ENCODE data around the gene CLDN18. TPM values are rescaled to one million over a fixed set of nuclear protein-coding genes. Genes with fewer than 3 reads are reported as not detected.

CLDN18 gene
- total RNA-seq (not detected), polyA plus RNA-seq (not detected)

- H3K9me3 Mint-ChIP-seq = peaks cover 0 to 2% (median 0%) of the 10 kb centered on the region in 7 donors
- no peaks in the 10 kb centered on the region for H3K4me1 Mint-ChIP-seq
- Histone ChIP-seq H3K4me3 (ENCODE audit: low read depth, low read length) (no peak within 1 kb of the TSS), H3K27me3 (ENCODE audit: control insufficient read depth, insufficient read depth, low read length) (peaks cover 2% of the 10 kb centered on the region), H3K27ac (ENCODE audit: insufficient read depth, low read length, poor library complexity, severe bottlenecking) (no peak within 1 kb of the TSS), H3K36me3 (ENCODE audit: control insufficient read depth, insufficient read depth, low read length) (no peaks in the 10 kb centered on the region), H3K4me1 (ENCODE audit: control insufficient read depth, insufficient read depth, low read length, poor library complexity, severe bottlenecking) (no peaks in the 10 kb centered on the region), H3K9me3 (ENCODE audit: control insufficient read depth in 2 of 2, low read length in 2 of 2) (no peaks in the 10 kb centered on the region)
- no peaks in the 10 kb centered on the region for H3K36me3 Mint-ChIP-seq
- DNase-seq = no peak
- peaks cover 8% of the 10 kb centered on the region for H3K27me3 Mint-ChIP-seq
- H3K27ac Mint-ChIP-seq = no peak within 1 kb of the TSS
- no peak within 1 kb of the TSS for H3K4me3 Mint-ChIP-seq
- ATAC-seq (ENCODE audit: low read depth in 2 of 2) = no peak
Observed at GRCh38 chr3:138009476-138010272, at the start of gene CLDN18. Gene CLDN18 (plus strand): TSS chr3:138010165. CDS start chr3:138010226, 61 bp downstream.

GRCh38 chr3:137962251-137962650 lies 47.7 kb upstream of the CLDN18 start:
- Histone ChIP-seq H3K4me3 (ENCODE audit: low read depth, low read length) (no peak overlapping the region), H3K27me3 (ENCODE audit: control insufficient read depth, insufficient read depth, low read length) (no peaks in the 10 kb centered on the region), H3K36me3 (ENCODE audit: control insufficient read depth, insufficient read depth, low read length) (no peaks in the 10 kb centered on the region), H3K27ac (ENCODE audit: insufficient read depth, low read length, poor library complexity, severe bottlenecking) (no peak overlapping the region), H3K9me3 (ENCODE audit: control insufficient read depth in 2 of 2, low read length in 2 of 2) (no peaks in the 10 kb centered on the region), H3K4me1 (ENCODE audit: control insufficient read depth, insufficient read depth, low read length, poor library complexity, severe bottlenecking) (no peaks in the 10 kb centered on the region)
- Mint-ChIP-seq H3K4me3 (no peak overlapping the region), H3K4me1 (no peaks in the 10 kb centered on the region), H3K27ac (no peak overlapping the region), H3K9me3 (peaks cover 0 to 4% (median 0%) of the 10 kb centered on the region in 7 donors), H3K27me3 (peaks cover 6% of the 10 kb centered on the region), H3K36me3 (no peaks in the 10 kb centered on the region)
- no peak for DNase-seq
- no peak for ATAC-seq (ENCODE audit: low read depth in 2 of 2)

- Mint-ChIP-seq H3K27me3 (peaks cover 6% of the 10 kb centered on the region), H3K4me1 (no peaks in the 10 kb centered on the region), H3K9me3 (peaks cover 0 to 2% (median 0%) of the 10 kb centered on the region in 7 donors), H3K4me3 (no peak overlapping the region), H3K27ac (no peak overlapping the region), H3K36me3 (no peaks in the 10 kb centered on the region)
- DNase-seq (no peak), ATAC-seq (ENCODE audit: low read depth in 2 of 2) (no peak)
- no peaks in the 10 kb centered on the region for H3K27me3 ChIP-seq (ENCODE audit: control insufficient read depth, insufficient read depth, low read length)
- no peaks in the 10 kb centered on the region for H3K4me1 ChIP-seq (ENCODE audit: control insufficient read depth, insufficient read depth, low read length, poor library complexity, severe bottlenecking)
- no peak overlapping the region for H3K27ac ChIP-seq (ENCODE audit: insufficient read depth, low read length, poor library complexity, severe bottlenecking)
- H3K4me3 ChIP-seq (ENCODE audit: low read depth, low read length) = no peak overlapping the region
- H3K36me3 ChIP-seq (ENCODE audit: control insufficient read depth, insufficient read depth, low read length) = no peaks in the 10 kb centered on the region
- H3K9me3 ChIP-seq (ENCODE audit: control insufficient read depth in 2 of 2, low read length in 2 of 2) = no peaks in the 10 kb centered on the region
Observed at GRCh38 chr3:137963463-137963862, 46.5 kb upstream of the CLDN18 start.

- no peaks in the 10 kb centered on the region for H3K27me3 ChIP-seq (ENCODE audit: control insufficient read depth, insufficient read depth, low read length)
- ATAC-seq (ENCODE audit: low read depth in 2 of 2) (peak in 1 of 2 donors; percentile 28), DNase-seq (peak in 2 of 3 donors; percentile 5 to 42)
- Mint-ChIP-seq H3K36me3 (no peaks in the 10 kb centered on the region), H3K4me3 (no peak overlapping the region), H3K4me1 (no peaks in the 10 kb centered on the region), H3K9me3 (no peaks in the 10 kb centered on the region), H3K27me3 (peaks cover 6% of the 10 kb centered on the region), H3K27ac (no peak overlapping the region)
- no peak overlapping the region for H3K4me3 ChIP-seq (ENCODE audit: low read depth, low read length)
- no peaks in the 10 kb centered on the region for H3K4me1 ChIP-seq (ENCODE audit: control insufficient read depth, insufficient read depth, low read length, poor library complexity, severe bottlenecking)
- H3K9me3 ChIP-seq (ENCODE audit: control insufficient read depth in 2 of 2, low read length in 2 of 2) = no peaks in the 10 kb centered on the region
- H3K36me3 ChIP-seq (ENCODE audit: control insufficient read depth, insufficient read depth, low read length) = no peaks in the 10 kb centered on the region
- no peak overlapping the region for H3K27ac ChIP-seq (ENCODE audit: insufficient read depth, low read length, poor library complexity, severe bottlenecking)
Observed at GRCh38 chr3:137970914-137971831, 38.8 kb upstream of the CLDN18 start.

GRCh38 chr3:137972396-137972795 lies 37.6 kb upstream of the CLDN18 start:
- H3K27me3 ChIP-seq (ENCODE audit: control insufficient read depth, insufficient read depth, low read length) = no peaks in the 10 kb centered on the region
- DNase-seq (no peak), ATAC-seq (ENCODE audit: low read depth in 2 of 2) (no peak)
- Mint-ChIP-seq H3K9me3 (no peaks in the 10 kb centered on the region), H3K4me1 (no peaks in the 10 kb centered on the region), H3K27me3 (peaks cover 6% of the 10 kb centered on the region), H3K27ac (no peak overlapping the region), H3K4me3 (no peak overlapping the region), H3K36me3 (no peaks in the 10 kb centered on the region)
- H3K9me3 ChIP-seq (ENCODE audit: control insufficient read depth in 2 of 2, low read length in 2 of 2) = no peaks in the 10 kb centered on the region
- H3K36me3 ChIP-seq (ENCODE audit: control insufficient read depth, insufficient read depth, low read length) = no peaks in the 10 kb centered on the region
- H3K27ac ChIP-seq (ENCODE audit: insufficient read depth, low read length, poor library complexity, severe bottlenecking) = no peak overlapping the region
- no peak overlapping the region for H3K4me3 ChIP-seq (ENCODE audit: low read depth, low read length)
- no peaks in the 10 kb centered on the region for H3K4me1 ChIP-seq (ENCODE audit: control insufficient read depth, insufficient read depth, low read length, poor library complexity, severe bottlenecking)

- Mint-ChIP-seq H3K4me1 (no peaks in the 10 kb centered on the region), H3K9me3 (peaks cover 0 to 4% (median 0%) of the 10 kb centered on the region in 7 donors), H3K27me3 (peaks cover 4% of the 10 kb centered on the region), H3K4me3 (no peak overlapping the region), H3K27ac (no peak overlapping the region), H3K36me3 (no peaks in the 10 kb centered on the region)
- Histone ChIP-seq H3K27me3 (ENCODE audit: control insufficient read depth, insufficient read depth, low read length) (no peaks in the 10 kb centered on the region), H3K4me3 (ENCODE audit: low read depth, low read length) (no peak overlapping the region), H3K9me3 (ENCODE audit: control insufficient read depth in 2 of 2, low read length in 2 of 2) (no peaks in the 10 kb centered on the region), H3K36me3 (ENCODE audit: control insufficient read depth, insufficient read depth, low read length) (no peaks in the 10 kb centered on the region), H3K4me1 (ENCODE audit: control insufficient read depth, insufficient read depth, low read length, poor library complexity, severe bottlenecking) (no peaks in the 10 kb centered on the region), H3K27ac (ENCODE audit: insufficient read depth, low read length, poor library complexity, severe bottlenecking) (no peak overlapping the region)
- DNase-seq (no peak), ATAC-seq (ENCODE audit: low read depth in 2 of 2) (no peak)
Observed at GRCh38 chr3:137978328-137978727, 31.6 kb upstream of the CLDN18 start.

- H3K36me3 Mint-ChIP-seq = no peaks in the 10 kb centered on the region
- Histone ChIP-seq H3K36me3 (ENCODE audit: control insufficient read depth, insufficient read depth, low read length) (no peaks in the 10 kb centered on the region), H3K9me3 (ENCODE audit: control insufficient read depth in 2 of 2, low read length in 2 of 2) (no peaks in the 10 kb centered on the region), H3K27me3 (ENCODE audit: control insufficient read depth, insufficient read depth, low read length) (peaks cover 2% of the 10 kb centered on the region), H3K27ac (ENCODE audit: insufficient read depth, low read length, poor library complexity, severe bottlenecking) (no peak overlapping the region), H3K4me3 (ENCODE audit: low read depth, low read length) (no peak overlapping the region), H3K4me1 (ENCODE audit: control insufficient read depth, insufficient read depth, low read length, poor library complexity, severe bottlenecking) (no peaks in the 10 kb centered on the region)
- ATAC-seq (ENCODE audit: low read depth in 2 of 2) = no peak
- DNase-seq = no peak
- no peaks in the 10 kb centered on the region for H3K4me1 Mint-ChIP-seq
- H3K9me3 Mint-ChIP-seq = peaks cover 0 to 5% (median 0%) of the 10 kb centered on the region in 7 donors
- no peak overlapping the region for H3K27ac Mint-ChIP-seq
- peaks cover 2% of the 10 kb centered on the region for H3K27me3 Mint-ChIP-seq
- no peak overlapping the region for H3K4me3 Mint-ChIP-seq
Observed at GRCh38 chr3:137987723-137988122, 22.2 kb upstream of the CLDN18 start.

All from CD4-positive, CD25-positive, alpha-beta regulatory T cell (primary cell).